ENCODE results near the gene UVRAG.

Gene UVRAG

GRCh38 chr11:76095891-76096290 lies 280.9 kb downstream of the UVRAG start:
- Histone ChIP-seq H3F3A (ENCODE audit: insufficient read depth) (no peaks in the 10 kb centered on the region; the same call in 1 of the 2 replicates), H3K4me2 (ENCODE audit: low read depth, low read length, poor library complexity, severe bottlenecking) (no peak overlapping the region), H3K9me2 (replicated peaks; ENCODE audit: insufficient read depth, low read length) (no peaks in the 10 kb centered on the region), H3K9me3 (ENCODE audit: insufficient read depth, low read length) (peaks cover 3% of the 10 kb centered on the region; the same call in 1 of the 2 replicates), H3K79me2 (ENCODE audit: insufficient read depth, low read length) (peaks cover 13% of the 10 kb centered on the region; the same call in 1 of the 2 replicates), H3K27me3 (ENCODE audit: low read length) (no peaks in the 10 kb centered on the region), H3K27ac (ENCODE audit: low read depth, low read length) (no peak overlapping the region), H2AFZ (ENCODE audit: low read depth, low read length, severe bottlenecking) (no peak overlapping the region), H3K4me3 (ENCODE audit: insufficient read depth, low read length, poor library complexity, severe bottlenecking) (no peak overlapping the region), H4K20me1 (ENCODE audit: low read depth, low read length) (0 out of 2 replicates have a peak, but pooled peaks cover 3% of the 10 kb centered on the region), H3K9ac (ENCODE audit: low read length) (no peak overlapping the region), H3K36me3 (ENCODE audit: low read length) (peaks cover 16% of the 10 kb centered on the region; the same call in 1 of the 2 replicates)
- TF ChIP-seq EZH2phosphoT487 (conservative IDR thresholded peaks at IDR 0.05; ENCODE audit: low read length) (no peak), CTCF (IDR thresholded peaks at IDR 0.05; ENCODE audit: insufficient read depth, low read length, poor library complexity, severe bottlenecking) (no peak)

DNA sequence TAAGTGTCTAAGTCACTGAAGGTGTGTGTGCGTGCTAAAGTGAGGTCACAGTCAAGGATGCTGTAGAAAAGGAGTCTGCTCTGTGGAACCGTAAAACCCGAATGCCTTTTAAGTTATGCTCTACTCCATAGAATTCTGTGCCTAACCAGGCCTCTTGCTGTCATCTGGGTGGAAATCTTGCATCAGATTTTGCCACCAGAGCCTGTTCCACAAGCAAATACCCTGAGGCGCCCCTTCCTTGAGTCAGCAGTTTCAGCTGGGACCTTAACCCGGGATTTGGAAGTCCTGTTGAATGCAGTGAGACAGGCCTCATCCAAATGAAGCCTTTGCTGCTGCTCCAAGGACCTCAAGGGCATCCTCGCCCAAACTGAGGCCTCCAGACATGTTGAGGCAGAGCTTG lies 281.5 kb downstream of the UVRAG start:
- TF ChIP-seq CTCF (IDR thresholded peaks at IDR 0.05; ENCODE audit: insufficient read depth, low read length, poor library complexity, severe bottlenecking): no peak
- no peak for TF ChIP-seq EZH2phosphoT487 (conservative IDR thresholded peaks at IDR 0.05; ENCODE audit: low read length)
- H3K9ac ChIP-seq (ENCODE audit: low read length): no peak overlapping the region
- no peak overlapping the region for H3K27ac ChIP-seq (ENCODE audit: low read depth, low read length)
- H3K9me2 ChIP-seq (replicated peaks; ENCODE audit: insufficient read depth, low read length): no peaks in the 10 kb centered on the region
- no peaks in the 10 kb centered on the region for H3K27me3 ChIP-seq (ENCODE audit: low read length)
- H3K79me2 ChIP-seq (ENCODE audit: insufficient read depth, low read length): peaks cover 12% of the 10 kb centered on the region; the same call in 1 of the 2 replicates
- H4K20me1 ChIP-seq (ENCODE audit: low read depth, low read length): 0 out of 2 replicates have a peak, but pooled peaks cover 3% of the 10 kb centered on the region
- H3K36me3 ChIP-seq (ENCODE audit: low read length): peaks cover 10% of the 10 kb centered on the region; the same call in 1 of the 2 replicates
- no peak overlapping the region for H3K4me2 ChIP-seq (ENCODE audit: low read depth, low read length, poor library complexity, severe bottlenecking)
- no peaks in the 10 kb centered on the region; the same call in 1 of the 2 replicates for H3F3A ChIP-seq (ENCODE audit: insufficient read depth)
- no peak overlapping the region for H3K4me3 ChIP-seq (ENCODE audit: insufficient read depth, low read length, poor library complexity, severe bottlenecking)
- H2AFZ ChIP-seq (ENCODE audit: low read depth, low read length, severe bottlenecking): no peak overlapping the region
- H3K9me3 ChIP-seq (ENCODE audit: insufficient read depth, low read length): no peaks in the 10 kb centered on the region

DNA sequence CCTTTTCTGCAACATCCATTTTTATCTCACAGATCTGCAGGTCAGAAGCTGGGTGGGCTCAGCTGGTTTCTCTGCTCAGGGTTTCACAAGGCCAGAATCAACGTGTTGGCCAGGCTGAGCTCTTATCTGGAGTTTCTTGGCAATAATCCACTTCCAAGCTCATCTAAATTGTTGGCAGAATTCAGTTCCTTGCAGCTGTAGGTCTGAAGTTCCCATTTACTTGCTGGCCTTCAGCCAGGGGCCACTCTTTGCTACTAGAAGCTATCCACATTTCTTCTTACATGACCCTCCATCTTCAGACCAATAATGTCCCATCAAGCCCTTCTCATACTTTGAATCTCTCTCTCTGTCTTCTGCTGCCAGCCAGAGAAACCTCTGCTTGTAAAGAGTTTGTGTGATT lies 287.8 kb downstream of the UVRAG start:
- TF ChIP-seq EZH2phosphoT487 (conservative IDR thresholded peaks at IDR 0.05; ENCODE audit: low read length) (no peak), CTCF (IDR thresholded peaks at IDR 0.05; ENCODE audit: insufficient read depth, low read length, poor library complexity, severe bottlenecking) (no peak)
- no peak overlapping the region for H3K4me3 ChIP-seq (ENCODE audit: insufficient read depth, low read length, poor library complexity, severe bottlenecking)

More for the DNA sequence above, 287.8 kb downstream of the UVRAG start:
- Histone ChIP-seq H3K27me3 (ENCODE audit: low read length) (no peaks in the 10 kb centered on the region), H3K27ac (ENCODE audit: low read depth, low read length) (no peak overlapping the region), H3K4me2 (ENCODE audit: low read depth, low read length, poor library complexity, severe bottlenecking) (no peak overlapping the region), H3K79me2 (ENCODE audit: insufficient read depth, low read length) (peaks cover 20% of the 10 kb centered on the region; the same call in 1 of the 2 replicates), H3K36me3 (ENCODE audit: low read length) (peaks cover 9% of the 10 kb centered on the region; the same call in 1 of the 2 replicates), H3K9me3 (ENCODE audit: insufficient read depth, low read length) (no peaks in the 10 kb centered on the region), H3K9me2 (replicated peaks; ENCODE audit: insufficient read depth, low read length) (no peaks in the 10 kb centered on the region), H2AFZ (ENCODE audit: low read depth, low read length, severe bottlenecking) (no peak overlapping the region), H3F3A (ENCODE audit: insufficient read depth) (no peaks in the 10 kb centered on the region), H3K9ac (ENCODE audit: low read length) (no peak overlapping the region), H4K20me1 (ENCODE audit: low read depth, low read length) (0 out of 2 replicates have a peak, but pooled peaks cover 1% of the 10 kb centered on the region)
